ENCODE data around the gene HPSE2.

The HPSE2 gene

DNA sequence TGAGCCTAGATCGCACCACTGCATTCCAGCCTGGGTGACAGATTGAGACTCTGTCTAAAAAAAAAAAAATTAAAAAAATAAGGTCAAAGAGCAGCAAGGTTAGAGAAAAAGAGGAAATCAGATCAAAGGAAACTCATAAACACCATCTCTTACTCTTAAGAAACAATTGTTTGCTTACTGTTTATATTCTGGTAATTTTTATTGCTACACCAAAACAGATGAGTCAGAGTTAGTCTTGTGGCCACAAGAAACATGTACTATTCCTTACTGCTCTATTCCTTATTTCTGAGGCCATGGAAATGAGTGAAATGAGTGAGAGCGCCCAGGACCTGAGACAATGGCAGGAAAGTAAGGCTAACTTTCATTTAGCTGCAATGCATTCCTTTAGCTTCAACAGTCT lies 387.3 kb downstream of the HPSE2 start:
- Mint-ChIP-seq H3K27ac (no peak overlapping the region), H3K27me3 (no peaks in the 10 kb centered on the region), H3K9me3 (no peaks in the 10 kb centered on the region), H3K4me1 (no peaks in the 10 kb centered on the region), H3K36me3 (no peaks in the 10 kb centered on the region), H3K4me3 (no peak overlapping the region)
- DNase-seq, result no peak
- CTCF ChIA-PET, result no interaction called here

DNA sequence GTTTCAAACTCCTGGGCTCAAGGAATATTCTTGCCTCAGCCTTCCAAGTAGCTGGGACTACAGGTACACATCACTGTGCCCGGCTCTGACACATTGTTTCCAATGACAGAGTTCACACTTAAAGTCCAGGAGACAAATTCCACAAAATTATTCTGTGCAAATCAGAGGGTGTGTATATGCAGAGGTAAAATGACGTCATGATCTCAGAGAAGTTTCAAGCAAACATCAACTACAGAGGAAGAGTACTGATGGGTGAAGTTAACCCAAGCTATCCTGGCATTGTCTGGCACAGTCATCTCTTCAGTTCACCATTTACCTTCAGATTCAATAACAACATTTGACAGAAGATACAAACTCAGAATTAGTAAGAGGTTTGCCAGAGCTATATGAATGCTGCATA lies 388.9 kb downstream of the HPSE2 start:
- H3K4me1 Mint-ChIP-seq, result no peaks in the 10 kb centered on the region
- H3K4me3 Mint-ChIP-seq, result no peak overlapping the region
- H3K27me3 Mint-ChIP-seq, result no peaks in the 10 kb centered on the region
- H3K9me3 Mint-ChIP-seq, result no peaks in the 10 kb centered on the region
- no peak for DNase-seq
- CTCF ChIA-PET, result no interaction called here
- H3K27ac Mint-ChIP-seq, result no peak overlapping the region
- no peaks in the 10 kb centered on the region for H3K36me3 Mint-ChIP-seq

DNA sequence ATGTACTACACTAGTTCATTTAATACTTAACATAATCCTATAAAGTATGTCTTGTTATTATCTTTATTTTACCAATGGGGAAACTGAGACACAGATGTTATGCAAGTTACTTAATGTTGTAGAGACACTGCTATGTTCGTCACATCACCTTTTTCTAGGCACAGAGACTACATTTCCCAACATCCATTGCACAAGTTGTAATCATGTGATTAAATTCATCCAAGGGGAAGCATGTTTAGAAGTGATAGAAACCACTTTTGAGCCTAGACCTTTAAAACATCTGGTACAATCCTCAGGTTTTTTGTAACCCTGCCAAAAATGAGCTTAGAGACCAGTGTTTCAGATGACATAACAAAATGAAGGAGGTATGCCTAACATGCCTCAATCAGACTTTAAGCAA lies 402.1 kb downstream of the HPSE2 start:
- H3K4me1 Mint-ChIP-seq, result no peaks in the 10 kb centered on the region

DNA sequence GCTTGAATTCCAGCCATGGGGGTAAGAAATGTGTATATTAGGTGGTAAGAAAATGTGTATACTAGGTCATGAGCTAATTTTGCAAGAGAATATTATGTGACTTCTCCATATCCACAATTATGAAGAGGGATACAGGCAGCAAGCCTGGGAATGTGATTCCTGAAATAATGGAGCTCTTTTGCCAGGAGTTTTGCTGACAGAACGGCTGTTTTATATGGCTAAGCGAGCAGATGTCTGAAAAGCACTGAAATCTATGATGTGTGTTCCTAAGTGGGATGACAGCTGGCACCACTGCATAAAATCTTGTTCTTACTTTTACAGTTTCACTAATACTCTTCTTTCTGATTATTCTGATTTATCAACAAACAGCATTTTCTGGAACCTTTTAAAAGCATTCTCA lies 402.9 kb downstream of the HPSE2 start:
- H3K27ac Mint-ChIP-seq, result no peak overlapping the region
- DNase-seq, result no peak
- no peaks in the 10 kb centered on the region for H3K4me1 Mint-ChIP-seq
- no peaks in the 10 kb centered on the region for H3K36me3 Mint-ChIP-seq
- CTCF ChIA-PET, result no interaction called here
- H3K27me3 Mint-ChIP-seq, result no peaks in the 10 kb centered on the region
- no peak overlapping the region for H3K4me3 Mint-ChIP-seq
- no peaks in the 10 kb centered on the region for H3K9me3 Mint-ChIP-seq

More for the DNA sequence above, 402.1 kb downstream of the HPSE2 start:
- Mint-ChIP-seq H3K27me3 (no peaks in the 10 kb centered on the region), H3K9me3 (no peaks in the 10 kb centered on the region), H3K27ac (no peak overlapping the region), H3K36me3 (no peaks in the 10 kb centered on the region), H3K4me3 (no peak overlapping the region)
- CTCF ChIA-PET, result no interaction called here
- no peak for DNase-seq

DNA sequence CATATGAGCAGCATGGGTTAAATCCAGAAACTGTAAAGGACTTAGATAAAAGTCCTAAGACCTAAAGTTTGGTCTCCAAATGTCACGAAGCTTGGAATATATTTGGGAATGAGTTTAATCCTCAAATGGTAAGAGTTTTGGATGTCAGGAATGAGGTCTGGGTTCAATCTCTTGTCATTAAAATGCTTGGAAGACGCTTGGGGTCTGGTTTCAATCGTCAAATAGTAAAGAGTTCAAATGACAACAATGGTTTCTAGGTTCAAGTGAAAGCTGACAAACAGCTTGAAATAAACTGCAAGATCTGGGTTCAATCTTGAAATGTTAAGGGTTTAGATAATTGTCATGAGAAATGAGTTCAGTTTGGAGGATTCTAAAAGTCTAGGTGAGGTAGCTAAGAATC lies 403.5 kb downstream of the HPSE2 start:
- H3K4me3 Mint-ChIP-seq, result no peak overlapping the region
- no peaks in the 10 kb centered on the region for H3K9me3 Mint-ChIP-seq
- no peak overlapping the region for H3K27ac Mint-ChIP-seq
- no peaks in the 10 kb centered on the region for H3K4me1 Mint-ChIP-seq
- no peaks in the 10 kb centered on the region for H3K36me3 Mint-ChIP-seq
- DNase-seq, result no peak
- CTCF ChIA-PET, result no interaction called here
- no peaks in the 10 kb centered on the region for H3K27me3 Mint-ChIP-seq

DNA sequence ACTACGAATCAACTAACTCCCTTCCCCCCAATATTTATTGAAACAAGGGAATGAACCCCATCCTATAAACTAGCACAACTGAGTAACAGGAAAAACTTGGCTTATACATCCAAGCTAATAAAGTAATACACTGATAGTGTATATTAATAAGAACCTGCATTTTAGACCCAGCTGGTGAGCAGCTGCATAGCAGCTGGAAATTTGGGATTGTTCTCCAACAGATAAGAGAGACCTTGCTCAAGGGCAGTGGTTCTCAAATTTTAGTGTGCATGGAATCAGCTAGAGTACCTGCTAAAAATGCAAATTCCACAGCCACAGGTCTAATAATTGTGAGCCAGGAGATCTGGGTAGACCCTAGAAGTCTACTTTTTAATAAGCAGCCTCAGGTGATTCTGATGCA lies 404.3 kb downstream of the HPSE2 start:
- Mint-ChIP-seq H3K36me3 (no peaks in the 10 kb centered on the region), H3K9me3 (no peaks in the 10 kb centered on the region), H3K4me3 (no peak overlapping the region), H3K27ac (no peak overlapping the region), H3K4me1 (no peaks in the 10 kb centered on the region), H3K27me3 (no peaks in the 10 kb centered on the region)
- DNase-seq, result no peak
- CTCF ChIA-PET, result no interaction called here

DNA sequence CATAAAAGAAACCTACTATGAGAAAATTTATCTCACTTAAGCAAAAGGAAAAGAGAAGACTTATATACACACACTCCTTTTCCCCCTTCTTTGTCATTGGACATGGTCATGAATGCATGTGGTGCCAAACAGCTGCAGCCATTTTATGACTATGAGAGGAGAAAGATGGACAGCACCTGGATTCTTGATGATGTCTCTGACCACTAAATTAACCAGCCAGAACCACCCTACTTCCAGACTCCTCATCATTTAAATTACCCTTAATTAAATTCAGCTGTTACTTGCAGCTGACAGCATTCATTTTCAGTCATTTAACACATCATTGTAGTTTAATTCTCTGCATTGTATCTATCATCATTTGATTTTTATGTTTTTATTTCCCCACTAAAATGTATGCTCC lies 409.9 kb downstream of the HPSE2 start:
- CTCF ChIA-PET, result no interaction called here
- Mint-ChIP-seq H3K36me3 (no peaks in the 10 kb centered on the region), H3K4me3 (no peak overlapping the region), H3K4me1 (no peaks in the 10 kb centered on the region), H3K27me3 (no peaks in the 10 kb centered on the region), H3K27ac (no peak overlapping the region), H3K9me3 (no peaks in the 10 kb centered on the region)
- DNase-seq, result no peak

DNA sequence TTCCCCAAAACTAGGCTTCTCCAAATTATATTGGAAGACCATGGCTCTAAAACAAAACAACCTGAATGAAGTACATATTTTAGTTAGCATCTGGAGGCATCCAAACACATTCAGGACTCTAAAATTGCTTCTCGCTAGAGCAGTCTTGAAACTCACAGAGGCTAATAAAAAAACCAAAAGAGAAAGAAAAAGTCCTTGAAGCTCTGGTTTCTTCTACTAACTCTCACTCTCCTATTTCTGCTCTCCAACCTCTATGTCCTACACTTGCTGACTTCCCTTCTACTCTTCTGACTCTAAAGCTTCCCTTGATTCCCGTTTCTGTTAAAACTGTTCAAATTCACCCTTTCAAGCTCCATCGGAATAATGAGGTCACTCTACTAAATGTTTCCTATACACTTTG lies 418.3 kb downstream of the HPSE2 start:
- no peaks in the 10 kb centered on the region for H3K36me3 Mint-ChIP-seq
- no peaks in the 10 kb centered on the region for H3K4me1 Mint-ChIP-seq
- H3K27ac Mint-ChIP-seq, result no peak overlapping the region
- no peak for DNase-seq
- H3K4me3 Mint-ChIP-seq, result no peak overlapping the region
- H3K9me3 Mint-ChIP-seq, result no peaks in the 10 kb centered on the region
- CTCF ChIA-PET, result no interaction called here
- no peaks in the 10 kb centered on the region for H3K27me3 Mint-ChIP-seq

DNA sequence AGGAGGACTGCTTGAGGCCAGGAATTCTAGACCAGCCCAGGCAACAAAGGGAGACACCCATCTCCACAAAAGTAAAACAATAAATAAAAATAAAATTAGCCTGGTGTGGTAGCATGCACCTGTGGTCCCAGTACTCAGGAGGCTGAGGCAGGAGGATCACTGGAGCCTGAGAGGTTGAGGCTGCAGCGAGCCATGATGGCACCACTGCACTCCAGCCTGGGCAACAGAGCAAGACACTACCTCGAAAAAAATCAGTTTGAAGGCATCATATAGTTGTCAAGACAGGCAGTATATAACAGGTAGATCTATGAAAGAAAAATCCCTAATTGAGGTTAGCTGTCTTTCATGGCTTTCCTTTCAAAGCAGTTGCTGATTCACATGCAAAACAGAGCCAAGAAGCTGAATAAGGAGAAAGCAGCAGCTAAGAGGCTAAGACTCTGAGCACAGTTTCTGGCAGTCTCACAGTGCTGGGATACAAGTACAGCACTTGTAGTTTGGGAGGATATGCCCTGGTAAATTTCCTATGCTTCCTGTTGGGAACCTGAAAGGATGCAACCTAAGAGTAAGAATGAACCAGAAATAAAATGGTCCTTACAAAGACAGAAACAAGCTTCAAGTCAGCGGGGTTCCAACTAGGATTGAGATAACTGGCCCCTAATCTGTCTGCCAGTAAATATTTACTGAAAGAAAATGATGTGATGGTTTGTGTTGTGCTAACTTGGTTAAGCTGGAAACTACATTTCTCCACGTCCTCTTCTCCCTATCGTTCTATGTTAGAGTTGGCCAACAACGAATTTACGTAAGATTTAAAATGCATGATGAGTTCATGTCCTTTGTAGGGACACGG lies 420.4 kb downstream of the HPSE2 start:
- Mint-ChIP-seq H3K27ac (no peak overlapping the region), H3K27me3 (no peaks in the 10 kb centered on the region), H3K4me1 (no peaks in the 10 kb centered on the region), H3K4me3 (no peak overlapping the region), H3K9me3 (no peaks in the 10 kb centered on the region), H3K36me3 (no peaks in the 10 kb centered on the region)
- DNase-seq, result no peak
- CTCF ChIA-PET, result no interaction called here

DNA sequence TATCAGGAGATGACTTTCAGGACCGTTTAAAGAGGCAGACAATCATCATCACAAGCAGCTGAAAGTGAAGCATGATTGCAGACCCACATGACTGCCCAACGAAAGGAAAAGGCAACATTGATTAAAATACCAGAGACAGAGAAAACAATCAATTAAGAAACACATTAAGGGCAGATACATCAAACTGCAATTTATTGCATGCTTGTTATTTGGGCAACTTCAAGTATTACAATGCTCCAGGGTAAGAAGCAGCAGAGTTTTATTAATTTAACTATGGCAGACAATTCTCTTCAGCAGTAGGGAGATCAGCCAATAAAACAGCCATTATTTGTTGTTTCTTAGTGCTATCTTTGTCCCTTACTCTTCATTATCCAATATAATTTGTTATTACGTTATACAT lies 421.2 kb downstream of the HPSE2 start:
- Mint-ChIP-seq H3K27me3 (no peaks in the 10 kb centered on the region), H3K36me3 (no peaks in the 10 kb centered on the region), H3K27ac (no peak overlapping the region), H3K4me1 (no peaks in the 10 kb centered on the region), H3K4me3 (no peak overlapping the region), H3K9me3 (no peaks in the 10 kb centered on the region)
- CTCF ChIA-PET, result no interaction called here
- no peak for DNase-seq

DNA sequence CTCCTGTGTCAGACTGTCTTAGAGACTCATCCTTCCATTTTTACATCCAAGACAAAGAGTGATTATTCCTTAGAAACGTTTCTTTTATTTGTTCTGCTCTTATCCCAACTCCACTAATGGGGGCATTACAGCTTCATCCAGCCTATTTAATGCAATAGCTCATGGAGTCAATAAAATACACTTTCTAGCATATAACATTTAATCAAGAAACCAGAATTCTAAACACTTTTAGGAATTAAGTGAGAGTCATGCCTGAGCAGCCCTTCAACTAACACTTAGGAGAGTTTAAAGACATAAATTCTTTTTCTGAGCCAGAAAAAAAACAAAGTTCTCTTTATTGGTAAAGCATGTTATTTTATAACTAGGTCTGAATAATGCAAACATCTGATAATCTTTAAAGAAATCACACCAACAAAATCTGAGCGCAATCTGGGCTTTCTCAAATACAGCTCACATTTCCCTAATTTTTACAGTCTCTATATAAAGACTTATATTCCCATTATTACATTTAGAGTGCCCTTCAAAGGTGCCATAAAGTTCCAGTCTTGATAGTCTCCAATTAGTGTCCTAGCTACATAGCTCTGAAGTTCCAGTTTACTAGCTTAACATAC lies 427.3 kb downstream of the HPSE2 start:
- no peak for DNase-seq
- no peaks in the 10 kb centered on the region for H3K36me3 Mint-ChIP-seq
- no peak overlapping the region for H3K27ac Mint-ChIP-seq
- H3K4me3 Mint-ChIP-seq, result no peak overlapping the region
- no peaks in the 10 kb centered on the region for H3K4me1 Mint-ChIP-seq
- no peaks in the 10 kb centered on the region for H3K9me3 Mint-ChIP-seq
- no peaks in the 10 kb centered on the region for H3K27me3 Mint-ChIP-seq
- CTCF ChIA-PET, result no interaction called here

DNA sequence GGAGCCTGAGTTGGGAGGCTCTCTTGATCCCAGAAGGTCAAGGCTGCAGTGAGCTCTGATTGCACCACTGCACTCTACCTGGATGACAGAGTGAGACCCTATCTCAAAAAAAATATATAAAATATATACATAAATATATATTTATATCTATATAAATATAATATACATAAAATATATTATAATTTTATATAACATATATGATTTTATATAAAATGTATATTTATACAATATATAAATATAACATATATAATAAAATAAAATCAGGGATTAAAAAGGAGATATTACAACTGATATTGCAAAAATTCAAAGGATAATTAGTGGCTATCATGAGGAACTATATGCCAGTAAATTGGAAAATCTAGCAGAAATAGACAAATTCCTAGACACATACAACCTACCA lies 435.4 kb downstream of the HPSE2 start:
- Mint-ChIP-seq H3K4me1 (no peaks in the 10 kb centered on the region), H3K9me3 (no peaks in the 10 kb centered on the region), H3K4me3 (no peak overlapping the region), H3K27ac (no peak overlapping the region), H3K27me3 (no peaks in the 10 kb centered on the region), H3K36me3 (no peaks in the 10 kb centered on the region)
- CTCF ChIA-PET, result no interaction called here
- no peak for DNase-seq

DNA sequence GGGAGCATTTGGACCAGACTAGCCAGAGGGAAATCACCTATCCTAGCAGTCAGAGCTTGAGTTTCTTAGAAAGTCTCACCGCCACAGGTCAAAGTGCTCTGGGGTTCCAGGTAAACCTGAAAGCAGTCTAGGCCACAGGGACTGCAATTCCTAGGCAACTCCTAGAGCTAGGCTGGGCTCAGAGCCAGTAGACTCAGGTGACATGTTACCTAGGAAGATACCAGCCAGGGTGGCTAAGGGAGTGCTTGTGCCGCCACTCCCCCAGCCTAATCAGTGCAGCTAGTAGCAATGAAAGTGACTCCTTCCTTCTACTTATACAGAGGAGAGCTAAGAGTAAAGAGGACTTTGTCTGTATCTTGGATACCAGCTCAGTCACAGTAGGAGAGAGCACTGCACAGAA lies 440.2 kb downstream of the HPSE2 start:
- CTCF ChIA-PET, result no interaction called here
- H3K4me1 Mint-ChIP-seq, result no peaks in the 10 kb centered on the region
- no peak for DNase-seq
- no peaks in the 10 kb centered on the region for H3K36me3 Mint-ChIP-seq
- H3K27me3 Mint-ChIP-seq, result no peaks in the 10 kb centered on the region
- no peak overlapping the region for H3K4me3 Mint-ChIP-seq
- H3K9me3 Mint-ChIP-seq, result no peaks in the 10 kb centered on the region
- H3K27ac Mint-ChIP-seq, result no peak overlapping the region

DNA sequence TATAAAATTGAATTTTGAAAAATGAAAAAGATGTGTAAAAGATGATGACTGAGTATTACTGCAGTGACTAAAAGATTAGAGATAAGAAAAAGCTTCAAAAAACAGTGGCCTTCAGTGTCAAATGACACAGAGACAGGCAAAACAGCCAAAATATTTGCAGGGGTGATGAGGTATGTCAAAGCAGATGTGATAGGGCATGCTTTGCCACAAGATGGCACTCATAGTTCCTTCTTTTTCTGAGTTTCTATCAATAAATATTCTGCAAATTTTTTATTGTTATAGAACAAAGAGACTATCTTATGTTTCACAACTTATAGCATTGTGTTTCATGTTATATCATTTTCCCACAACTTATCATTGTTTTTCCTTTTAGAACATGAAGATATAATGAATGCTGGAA lies 444.8 kb downstream of the HPSE2 start:
- CTCF ChIA-PET, result no interaction called here
- peaks cover 3% of the 10 kb centered on the region for H3K9me3 Mint-ChIP-seq
- H3K36me3 Mint-ChIP-seq, result no peaks in the 10 kb centered on the region
- no peak overlapping the region for H3K27ac Mint-ChIP-seq
- DNase-seq, result no peak
- H3K27me3 Mint-ChIP-seq, result no peaks in the 10 kb centered on the region
- no peak overlapping the region for H3K4me3 Mint-ChIP-seq
- H3K4me1 Mint-ChIP-seq, result no peaks in the 10 kb centered on the region

DNA sequence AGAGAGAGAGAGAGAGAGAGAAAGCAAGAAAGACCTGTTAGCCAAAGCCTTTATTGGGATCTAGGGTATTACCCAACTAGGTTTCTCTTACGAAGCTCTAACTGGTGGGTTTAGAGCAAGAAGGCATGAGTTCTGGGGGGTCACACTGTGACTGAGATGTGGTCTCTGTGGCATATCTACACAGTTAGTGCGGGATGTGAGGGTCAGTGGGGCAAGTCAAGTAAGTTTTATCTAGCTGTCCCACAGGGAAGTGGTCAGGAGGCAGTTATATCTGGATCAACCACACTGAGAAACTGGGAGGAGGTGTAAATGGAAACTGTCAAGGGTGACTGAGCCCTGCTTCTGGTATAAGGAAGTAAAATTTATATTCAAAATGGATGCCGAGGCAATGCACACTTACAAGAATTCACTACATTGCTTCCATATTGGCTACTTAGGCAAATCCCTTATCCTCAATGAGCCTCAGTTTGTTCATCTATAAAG lies 457.3 kb downstream of the HPSE2 start:
- Mint-ChIP-seq H3K4me1 (no peaks in the 10 kb centered on the region), H3K9me3 (no peaks in the 10 kb centered on the region), H3K27ac (no peak overlapping the region), H3K4me3 (no peak overlapping the region), H3K27me3 (no peaks in the 10 kb centered on the region), H3K36me3 (no peaks in the 10 kb centered on the region)
- no peak for DNase-seq
- CTCF ChIA-PET, result no interaction called here

All from activated naive CD4-positive, alpha-beta T cell treated with anti-CD3 and anti-CD28 coated beads, Interleukin-2, amount 10 ng/mL, durations not matched to agents 7 days and 5 days (primary cell).